Stimulated activated naive CD8-positive, alpha-beta T cell treated with anti-CD3 and anti-CD28 coated beads, Interleukin-15, Interleukin-2, amounts not matched to agents 100 U/mL and 50 U/mL, for 24 hours (primary cell): ENCODE measurements around the gene PUM1.

Experiments used
- ATAC-seq: fragments of 150-1000 bp; cut with Tn5 transposase; one replicate; pipeline ENCODE4 v1.10.0; 2021
- DNase-seq: peaks from one replicate; pipeline ENCODE4 v3.0.0; 2021

Gene PUM1

DNA sequence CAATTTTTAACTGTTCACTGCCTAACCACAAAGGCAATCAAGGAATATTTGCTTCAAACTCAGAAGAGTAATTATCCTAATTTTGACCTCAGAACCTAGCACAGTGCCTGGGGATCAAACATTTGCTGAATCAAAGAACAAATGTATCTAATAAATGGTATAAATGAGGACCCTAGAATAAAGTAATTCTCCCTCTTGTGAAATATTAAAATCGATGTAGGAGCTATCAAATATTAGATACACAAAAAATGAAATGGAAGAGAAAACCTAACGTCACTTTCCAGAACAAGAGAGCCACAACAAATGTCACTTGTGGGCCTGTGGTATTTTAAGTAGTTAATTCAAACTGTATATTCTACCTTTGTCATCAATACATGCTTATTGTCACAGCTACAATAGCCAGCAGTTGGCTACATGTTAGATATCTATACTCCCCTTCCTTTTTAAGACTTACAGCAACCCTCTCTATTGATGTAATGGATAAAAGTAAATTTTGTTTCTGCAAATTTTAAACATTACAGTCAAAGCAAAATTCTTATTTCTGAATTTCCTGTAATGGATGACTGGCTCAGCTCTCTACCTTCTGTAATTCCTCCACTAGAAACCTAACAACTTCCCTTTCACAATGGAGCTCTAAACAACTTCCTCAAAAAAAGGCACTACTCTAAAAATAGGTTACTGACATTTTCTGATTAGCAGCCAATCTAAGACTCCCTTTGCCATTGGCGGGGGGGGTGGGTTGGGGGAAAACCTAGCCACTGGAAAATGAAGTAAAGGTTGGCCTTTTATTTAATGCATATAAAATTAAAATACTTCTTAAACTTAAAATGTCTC, 37.6 kb downstream of the PUM1 start:
- ATAC-seq = no peak
- DNase-seq = no peak

DNA sequence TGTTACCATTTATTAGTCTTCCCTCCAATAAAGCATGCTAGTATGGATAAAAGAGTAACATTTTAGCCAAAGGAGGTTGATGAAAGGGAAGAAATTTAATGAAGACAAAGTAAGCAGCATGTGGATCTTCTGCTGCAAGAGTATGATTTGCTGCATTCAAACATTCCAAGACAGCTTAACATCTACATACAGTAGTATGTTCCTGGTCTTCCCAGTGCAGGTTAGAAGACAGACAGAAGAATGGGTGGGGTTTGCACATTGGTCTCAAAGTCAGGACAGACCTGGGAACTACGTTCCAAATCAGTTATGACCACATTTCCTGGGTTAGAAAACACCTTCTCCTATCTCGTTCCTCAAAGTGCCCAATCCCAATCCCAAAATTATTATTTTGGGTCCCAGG, 43.3 kb downstream of the PUM1 start:
- DNase-seq (no peak), ATAC-seq (no peak)

DNA sequence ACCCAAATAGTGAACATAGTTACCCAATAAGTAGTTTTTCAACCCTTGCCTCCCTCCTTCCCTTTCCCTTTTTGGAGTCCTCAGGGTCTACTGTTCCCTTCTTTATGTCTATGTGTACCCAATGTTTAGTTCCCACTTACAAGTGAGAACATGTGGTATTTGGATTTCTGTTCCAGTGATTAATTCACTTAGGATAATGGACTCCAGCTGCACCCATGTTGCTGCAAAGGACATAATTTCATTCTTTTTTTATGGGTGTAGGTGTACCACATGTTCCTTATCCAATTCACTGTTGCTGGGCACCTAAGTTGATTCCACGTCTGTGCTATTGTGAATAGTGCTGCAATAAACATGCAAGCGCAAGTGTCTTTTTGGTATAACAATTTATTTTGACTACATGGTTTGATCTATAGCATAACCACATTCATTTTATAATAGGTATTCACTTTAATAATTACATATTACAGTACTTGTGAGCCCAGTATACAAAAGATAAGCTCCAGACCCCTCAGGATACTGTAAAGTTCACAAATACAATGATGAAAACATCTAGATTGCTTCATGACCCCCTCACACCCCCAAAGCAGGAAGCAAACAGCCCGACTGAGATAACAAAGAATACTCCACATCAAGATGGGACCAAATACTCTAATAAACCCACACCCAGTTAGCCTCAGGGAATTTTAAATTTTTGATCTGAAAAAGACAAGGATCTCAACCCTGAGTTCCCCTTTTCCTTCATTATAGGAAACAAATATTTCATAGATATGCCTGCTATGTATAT, 45.3 kb downstream of the PUM1 start:
- ATAC-seq = no peak
- no peak for DNase-seq

DNA sequence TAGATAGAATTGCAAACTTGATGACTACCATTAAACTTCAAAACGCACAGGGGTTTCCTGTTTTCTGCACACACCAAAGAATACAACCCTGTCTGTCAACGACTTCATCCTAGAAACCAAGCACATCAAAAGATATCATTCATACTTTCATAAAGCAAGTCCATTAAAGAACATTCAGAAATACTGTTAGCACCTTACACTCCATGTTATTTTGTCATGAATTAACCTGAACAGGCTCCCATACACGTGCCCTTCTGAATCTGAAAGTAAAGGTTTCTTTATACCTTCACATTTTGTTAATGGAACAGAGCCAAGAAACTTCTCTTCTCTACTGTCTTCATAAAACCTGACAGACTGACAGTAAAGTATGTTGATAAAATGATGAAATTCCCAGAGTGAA, 46.1 kb downstream of the PUM1 start:
- no peak for ATAC-seq

DNA sequence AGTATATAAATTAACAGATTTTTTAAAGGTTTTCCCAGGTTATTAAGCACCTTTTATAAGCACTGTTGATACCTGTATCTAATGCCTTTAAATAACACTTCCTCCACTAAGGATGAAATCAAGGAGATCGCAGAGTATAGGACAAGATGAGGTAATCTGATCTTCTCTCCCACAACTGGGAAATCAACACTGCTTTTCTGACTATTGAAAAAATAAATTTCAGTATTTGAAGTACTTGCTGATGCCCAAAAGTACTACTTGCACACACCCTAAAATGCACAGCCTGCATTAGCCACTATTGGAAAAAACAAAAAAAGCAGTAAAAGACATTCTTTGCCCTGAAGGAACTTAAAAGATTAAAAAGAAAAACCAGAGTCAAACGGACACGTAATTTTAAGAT, 48.6 kb downstream of the PUM1 start:
- no peak for DNase-seq
- ATAC-seq = no peak

More for the DNA sequence above, 46.1 kb downstream of the PUM1 start:
- no peak for DNase-seq

DNA sequence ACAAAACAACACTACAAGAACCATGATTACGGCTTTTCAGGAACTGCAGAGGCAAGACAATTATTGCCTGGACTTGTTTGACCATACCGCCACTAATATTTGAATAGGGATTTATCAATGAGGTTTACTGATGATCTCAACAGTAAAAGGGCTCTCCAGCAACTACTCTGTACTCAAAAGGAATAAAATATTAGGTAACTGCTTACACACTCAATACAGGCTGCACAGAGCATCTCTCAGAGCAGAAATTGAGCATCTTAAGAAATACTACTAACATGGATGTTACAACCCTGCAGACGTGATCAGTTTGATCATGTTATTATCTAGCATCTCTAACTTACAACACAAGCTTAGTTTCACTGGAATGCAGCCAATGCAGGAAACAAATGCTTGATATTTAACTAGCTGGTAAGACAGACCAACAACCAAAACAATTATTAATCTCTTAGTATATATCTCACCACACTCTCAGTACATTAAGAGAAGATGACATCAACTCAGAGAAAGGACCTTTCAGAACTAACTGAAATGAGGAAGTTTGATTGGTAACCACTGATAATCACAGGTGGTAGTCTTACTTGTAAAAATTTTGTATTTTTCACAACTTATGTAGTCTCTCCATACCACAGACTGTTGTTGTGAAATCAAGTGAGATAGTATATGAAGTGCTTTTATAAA, 52.2 kb downstream of the PUM1 start:
- ATAC-seq (no peak), DNase-seq (no peak)

DNA sequence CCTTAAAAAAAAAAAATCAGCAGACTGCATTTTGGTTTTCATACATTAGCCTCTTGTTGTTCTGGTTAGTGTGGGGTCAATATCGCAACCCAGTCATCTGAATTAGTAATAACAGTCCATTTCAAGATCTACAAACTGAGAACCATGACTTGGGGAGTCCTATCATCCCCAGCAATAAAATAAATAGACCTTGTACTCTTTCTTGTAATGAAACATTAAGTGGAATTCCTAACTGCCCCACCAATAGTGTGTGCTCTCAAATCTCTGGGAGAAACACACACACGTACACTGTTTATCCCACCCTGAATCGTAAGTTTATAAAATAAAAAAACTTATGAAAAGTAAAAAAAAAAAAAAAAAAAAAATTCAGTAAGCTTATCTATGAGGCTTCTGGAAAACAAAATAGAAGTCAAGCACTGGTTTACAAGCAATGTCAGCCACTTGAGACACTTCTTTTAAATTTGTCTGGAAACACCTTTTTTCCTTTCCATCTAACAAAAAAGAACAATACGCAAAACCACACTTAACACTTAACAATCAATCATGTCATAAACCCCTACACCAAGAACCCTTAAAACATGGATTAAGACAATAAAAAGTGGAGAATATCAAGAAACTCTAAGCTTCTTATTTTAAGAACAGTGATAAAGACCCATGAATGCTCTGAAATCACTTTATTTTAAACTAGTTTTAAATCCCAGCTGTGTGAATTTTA, 53.1 kb downstream of the PUM1 start:
- no peak for ATAC-seq

DNA sequence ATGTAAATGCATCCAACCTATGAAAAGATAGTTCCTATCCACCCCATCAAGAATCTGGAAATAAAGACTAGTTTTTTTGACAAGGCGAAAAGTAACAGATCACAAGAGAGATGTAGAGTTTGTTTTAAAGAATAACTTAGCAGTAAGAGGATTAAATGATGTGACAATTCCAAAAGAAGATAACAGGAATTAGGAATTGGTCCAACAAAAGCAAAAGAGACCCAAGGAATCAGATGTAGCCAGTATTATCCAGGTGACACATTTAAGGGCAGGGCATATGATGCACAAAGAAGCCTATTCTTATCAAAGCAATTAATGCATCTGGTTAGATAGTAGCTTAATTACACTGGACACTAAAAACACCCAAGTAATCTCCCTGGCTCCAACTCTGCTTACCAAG, 53.8 kb downstream of the PUM1 start:
- ATAC-seq (no peak), DNase-seq (no peak)

More for the DNA sequence above, 53.1 kb downstream of the PUM1 start:
- no peak for DNase-seq

DNA sequence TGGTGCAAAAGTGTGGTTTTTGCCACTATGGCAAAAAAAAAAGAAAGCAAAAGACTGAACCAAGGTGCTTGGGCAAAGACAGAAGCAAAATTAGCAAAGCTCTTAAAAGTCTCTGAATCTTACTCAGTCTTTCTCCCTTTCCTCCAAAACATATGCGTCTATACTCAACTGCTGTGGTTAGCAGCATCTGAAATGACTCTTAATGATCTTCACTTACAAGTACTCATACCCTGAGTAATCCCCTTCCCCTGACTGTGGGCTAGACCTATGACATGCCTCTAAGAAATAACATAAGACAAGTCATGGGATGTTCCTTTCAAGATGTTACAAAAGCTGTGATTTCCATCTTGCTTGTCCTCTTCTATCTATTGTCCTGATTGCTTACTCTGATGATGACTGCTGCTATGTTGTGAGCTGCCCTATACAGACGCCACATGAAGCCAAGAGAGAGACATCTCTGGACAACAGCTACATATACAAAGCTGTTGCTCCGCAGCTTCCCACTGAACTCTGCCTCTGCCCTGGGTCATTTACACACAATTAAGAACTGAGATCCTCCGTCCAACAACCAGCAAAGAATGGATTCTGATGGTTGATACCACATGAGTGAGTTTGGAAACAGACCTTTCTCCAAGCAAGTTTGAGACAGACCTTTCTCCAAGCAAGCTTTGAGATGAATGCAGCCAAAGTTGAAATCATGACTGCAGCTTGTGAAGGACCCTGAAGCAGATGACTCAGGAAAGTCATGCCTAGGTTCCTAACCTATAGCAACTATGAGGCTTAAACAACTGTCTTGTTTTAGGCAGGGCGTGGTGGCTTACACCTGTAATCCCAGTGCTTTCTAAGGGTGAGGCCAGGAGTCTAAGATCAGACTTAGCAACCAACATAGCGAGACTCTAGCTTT, 55.2 kb downstream of the PUM1 start:
- ATAC-seq = peak; percentile 100
- peak; percentile 33 for DNase-seq

DNA sequence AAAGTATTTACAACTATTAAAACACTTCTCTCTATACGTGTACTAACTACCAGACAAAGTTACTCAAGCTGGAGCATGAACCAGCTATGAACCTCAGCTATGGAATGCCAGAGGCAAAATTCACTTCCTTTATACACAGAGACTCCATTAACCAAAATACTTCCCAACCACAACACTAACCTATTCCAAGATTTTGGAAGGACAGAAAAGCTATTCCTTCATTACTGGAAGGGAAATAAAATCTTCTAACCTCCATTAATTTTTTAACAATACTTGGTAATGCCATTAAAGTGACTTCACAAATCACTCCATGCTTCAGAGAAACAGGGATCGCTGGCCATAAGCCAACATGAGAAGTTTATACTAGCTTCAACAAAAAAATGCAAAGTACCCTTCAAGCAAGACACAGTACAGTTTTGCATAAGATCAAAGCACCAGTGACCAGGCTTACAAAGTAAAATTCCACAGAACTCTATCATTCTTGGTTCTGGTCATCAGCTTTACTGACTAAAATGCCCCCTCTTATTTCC, 58.0 kb downstream of the PUM1 start:
- DNase-seq = no peak
- ATAC-seq = no peak

DNA sequence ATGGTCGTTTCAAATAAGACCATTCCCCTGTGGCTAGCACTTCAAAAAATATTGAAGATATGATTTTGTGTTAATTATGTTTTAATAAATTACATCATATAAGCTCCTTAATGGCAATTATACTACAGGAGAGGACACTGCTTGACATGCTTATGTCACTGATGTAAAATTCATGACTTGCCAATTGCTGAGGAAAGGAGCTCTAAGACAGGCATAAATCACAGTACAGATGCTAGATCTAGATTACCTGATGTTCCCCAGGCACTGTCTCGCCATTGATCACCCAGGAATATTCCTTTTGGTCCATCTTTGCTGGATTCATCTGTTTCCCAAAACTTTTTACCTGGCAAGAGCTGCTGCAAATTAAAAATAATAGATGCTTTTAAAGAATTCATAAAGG, 58.8 kb downstream of the PUM1 start:
- DNase-seq = no peak
- no peak for ATAC-seq

DNA sequence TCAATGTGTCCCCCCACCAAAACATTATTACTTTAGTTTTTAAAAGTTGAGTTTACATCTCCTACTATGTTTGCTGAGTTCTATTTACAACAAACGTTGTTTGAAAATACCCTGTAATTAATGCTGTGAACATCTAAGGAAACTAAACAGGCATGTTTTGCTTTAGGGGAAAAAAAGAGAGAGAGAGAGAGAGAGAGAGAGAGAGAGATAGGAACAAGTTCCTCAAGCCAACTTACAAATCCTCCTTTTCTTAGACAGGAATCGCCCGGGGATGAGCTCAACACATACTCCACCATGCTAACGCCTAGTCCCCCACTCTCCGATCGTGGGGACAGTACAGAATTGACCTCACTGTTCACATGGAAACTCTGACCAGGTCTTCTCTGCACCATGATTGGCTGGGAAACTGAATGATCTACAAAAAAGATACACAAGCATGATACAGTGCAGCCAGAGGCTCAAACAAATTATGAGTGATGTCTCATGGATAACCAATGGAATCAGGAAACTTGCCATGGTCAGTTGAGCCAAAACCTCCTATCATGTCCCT, 59.8 kb downstream of the PUM1 start:
- ATAC-seq = no peak
- no peak for DNase-seq

DNA sequence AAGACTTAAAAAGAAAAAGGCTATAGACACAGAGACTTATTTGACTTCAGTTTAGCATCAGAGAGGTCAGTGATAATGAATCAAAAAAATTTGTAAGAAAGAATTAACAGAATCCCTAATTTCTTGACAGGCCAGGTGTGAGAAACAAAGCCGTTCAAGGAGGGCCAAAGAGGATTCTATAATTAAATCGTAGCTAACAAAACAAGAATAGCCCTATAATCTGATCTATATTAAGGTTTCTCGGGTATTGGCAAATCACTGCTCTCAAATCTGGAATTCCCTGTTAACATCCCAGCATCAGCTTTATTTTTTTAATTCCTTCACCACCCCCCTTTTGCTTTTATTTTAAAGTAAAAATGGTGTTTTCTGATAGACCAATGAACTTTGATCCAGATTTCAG, 60.3 kb downstream of the PUM1 start:
- DNase-seq (no peak), ATAC-seq (no peak)

DNA sequence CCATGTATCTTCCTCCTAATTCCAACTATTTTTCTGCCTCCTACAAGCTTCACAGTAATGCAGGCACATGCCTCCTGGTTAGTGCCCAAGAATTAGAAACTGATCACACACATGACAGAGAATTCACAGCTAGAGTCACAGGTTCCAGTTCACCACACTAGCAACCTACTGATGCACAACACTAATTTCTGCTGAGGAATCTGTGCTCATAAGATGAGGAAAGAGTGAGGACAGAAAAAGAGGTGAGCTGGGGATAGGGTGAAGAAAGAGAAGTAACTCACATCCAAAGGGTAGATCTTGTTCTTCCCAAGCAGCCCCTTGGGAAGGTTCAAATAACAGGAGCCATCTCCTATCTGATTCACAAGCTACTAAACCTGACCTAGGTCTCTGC, 61.3 kb downstream of the PUM1 start:
- DNase-seq (no peak), ATAC-seq (no peak)

DNA sequence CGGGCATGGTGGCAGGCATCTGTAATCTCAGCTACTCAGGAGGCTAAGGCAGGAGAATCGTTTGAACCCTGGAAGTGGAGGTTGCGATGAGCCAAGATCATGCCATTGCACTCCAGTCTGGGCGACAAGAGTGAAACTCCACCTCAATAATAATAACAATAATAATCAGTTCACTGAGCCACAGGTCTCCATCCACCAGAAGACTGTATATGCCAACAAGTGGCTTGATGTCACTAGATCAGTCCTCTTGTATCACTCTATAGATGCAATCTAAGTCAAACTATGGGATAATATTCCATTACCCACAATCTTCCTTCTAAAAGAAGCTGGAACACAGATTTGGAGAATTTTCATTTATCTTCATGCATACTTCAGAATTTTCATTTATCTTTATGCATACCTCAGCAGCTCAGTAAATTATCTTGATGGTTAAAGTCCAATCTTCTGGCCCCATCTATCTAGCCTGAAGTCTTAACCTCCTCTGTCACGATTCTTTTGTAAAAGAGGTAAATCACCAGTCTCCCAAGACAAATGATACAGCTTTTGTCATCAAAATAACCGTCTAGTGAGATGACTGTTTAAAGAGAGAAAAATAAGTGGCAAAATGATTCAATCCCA, 61.8 kb downstream of the PUM1 start:
- no peak for ATAC-seq
- DNase-seq = no peak

DNA sequence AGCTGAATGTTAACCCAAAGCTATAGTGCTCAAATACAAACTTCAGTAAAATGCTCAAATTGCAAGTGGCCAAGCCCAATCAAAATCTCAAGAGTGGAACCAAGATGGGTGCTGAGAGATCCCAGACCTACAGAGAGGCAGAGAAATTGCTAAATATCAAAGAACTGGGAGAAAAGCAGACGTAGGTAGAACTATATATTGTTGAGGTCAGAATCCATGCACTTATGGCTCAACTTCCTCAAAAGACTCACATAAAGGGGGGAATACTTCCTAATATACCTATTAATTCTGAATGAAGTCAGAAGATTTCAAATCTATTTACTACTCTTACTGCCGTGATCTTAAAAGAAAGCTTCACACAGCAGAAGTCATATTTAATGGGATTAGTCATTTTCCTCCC, 65.2 kb downstream of the PUM1 start:
- ATAC-seq = no peak
- DNase-seq = no peak

DNA sequence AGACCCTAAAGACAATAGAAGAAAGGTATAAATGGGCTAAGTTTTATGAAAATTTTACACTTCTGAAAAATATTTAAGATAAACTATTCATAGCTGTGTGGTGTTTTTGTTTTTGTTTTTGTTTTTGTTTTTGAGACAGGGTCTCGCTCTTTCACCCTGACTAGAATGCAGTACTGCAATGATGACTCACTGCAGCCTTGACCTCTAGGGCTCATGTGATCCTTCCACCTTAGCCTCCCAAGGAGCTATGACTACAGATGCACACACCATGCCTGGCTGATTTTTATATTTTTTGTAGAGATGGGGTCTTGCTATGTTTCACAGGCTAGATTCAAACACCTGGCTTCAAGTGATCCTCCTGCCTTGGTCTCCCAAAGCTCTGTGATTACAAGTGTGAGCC, 66.6 kb downstream of the PUM1 start:
- DNase-seq (no peak), ATAC-seq (no peak)

DNA sequence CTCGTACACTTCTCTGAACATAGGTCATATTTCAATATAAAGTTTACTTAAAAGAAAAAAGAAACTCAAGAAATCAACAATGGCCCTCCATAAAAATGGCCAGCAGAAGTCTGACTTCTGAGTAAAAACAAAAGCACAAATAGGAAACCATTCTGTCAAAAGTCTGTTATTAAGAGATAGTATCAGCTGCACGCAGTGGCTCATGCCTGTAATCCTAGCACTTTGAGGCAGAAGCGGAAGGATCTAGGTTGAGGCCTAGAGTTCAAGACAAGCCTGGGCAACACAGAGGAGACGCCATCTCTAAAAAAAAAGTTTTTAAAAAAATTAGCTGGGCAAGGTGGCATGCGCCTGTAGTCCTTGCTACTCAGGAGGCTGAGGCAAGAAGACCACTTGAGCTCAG, 67.3 kb downstream of the PUM1 start:
- DNase-seq = no peak
- ATAC-seq = no peak

DNA sequence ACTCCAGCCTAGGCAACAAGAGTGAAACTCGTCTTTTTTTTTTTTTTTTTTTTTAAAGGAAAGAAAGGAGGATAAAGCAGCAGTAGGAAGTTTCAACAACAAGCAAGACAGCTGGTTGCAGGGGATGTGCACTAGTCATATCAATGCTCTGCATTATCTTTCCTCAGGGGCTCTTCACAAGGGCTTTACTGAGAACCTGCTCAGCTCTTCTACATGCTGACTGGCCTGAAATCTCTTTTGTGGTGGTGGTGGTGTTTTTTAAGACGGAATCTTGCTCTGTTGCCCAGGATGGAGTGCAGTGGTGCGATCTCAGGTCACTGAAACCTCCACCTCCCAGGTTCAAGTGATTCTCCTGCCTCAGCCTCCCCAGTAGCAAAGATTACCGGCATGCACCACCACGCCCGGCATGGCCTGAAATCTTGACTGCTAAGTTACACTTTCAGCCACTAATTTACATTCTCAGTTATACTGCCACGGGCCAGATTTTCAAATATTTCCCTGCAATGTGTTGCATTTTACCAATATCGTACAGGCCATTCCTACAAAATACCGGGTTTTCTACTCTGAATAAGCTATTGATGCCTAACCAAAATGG, 68.0 kb downstream of the PUM1 start:
- DNase-seq = no peak
- ATAC-seq = no peak
